SK-N-SH (cell line): ENCODE results near the gene KRT75.

ENCODE experiments used
- CHD2 ChIP-seq: fragments of 150-350 bp; IDR thresholded peaks from 2 replicates; pipeline ENCODE4 v1.6.1; 2018; ENCODE audit warnings: low read length; ENCODE audit not compliant: partially characterized antibody
- CTCF ChIP-seq: fragments of 200-600 bp; sonication (generic); IDR thresholded peaks from 2 replicates; pipeline ENCODE4 v1.6.1; 2017; ENCODE audit warnings: antibody characterized with exemption, mild to moderate bottlenecking, moderate library complexity
- EP300 ChIP-seq, 2 experiments: IDR thresholded peaks; 2 replicates each; pipeline versions ENCODE4 v1.4.0 to v1.6.1; 2012; ENCODE audit warnings: borderline replicate concordance in 1 of 2, low read depth in 1 of 2, low read length in 1 of 2
- FOXM1 ChIP-seq: IDR thresholded peaks from 2 replicates; pipeline ENCODE4 v1.4.0; 2012; ENCODE audit warnings: low read depth, mild to moderate bottlenecking
- GABPA ChIP-seq: IDR thresholded peaks from 2 replicates; pipeline ENCODE4 v1.4.0; 2012; ENCODE audit warnings: low read depth, mild to moderate bottlenecking
- MAX ChIP-seq: IDR thresholded peaks from 2 replicates; pipeline ENCODE4 v1.4.0; 2012; ENCODE audit warnings: low read depth
- MXI1 ChIP-seq: IDR thresholded peaks from 2 replicates; pipeline ENCODE4 v1.6.1; 2012; ENCODE audit warnings: mild to moderate bottlenecking, low read depth, low read length, improper control_type of control experiment
- NRF1 ChIP-seq: IDR thresholded peaks from 2 replicates; pipeline ENCODE4 v1.6.1; 2012; ENCODE audit warnings: low read depth, mild to moderate bottlenecking, low read length
- POLR2AphosphoS5 ChIP-seq: IDR thresholded peaks from 2 replicates; pipeline ENCODE4 v1.6.1; 2012; ENCODE audit warnings: low read depth, low read length
- RAD21 ChIP-seq: IDR thresholded peaks from 2 replicates; pipeline ENCODE4 v1.6.1; 2012; ENCODE audit warnings: mild to moderate bottlenecking, low read length
- SMC3 ChIP-seq: IDR thresholded peaks from 2 replicates; pipeline ENCODE4 v1.6.1; 2012; ENCODE audit warnings: low read depth, low read length, improper control_type of control experiment
- YY1 ChIP-seq: IDR thresholded peaks from 2 replicates; pipeline ENCODE4 v1.4.0; 2012; ENCODE audit warnings: low read depth, mild to moderate bottlenecking
- TF ChIP-seq, protein P1 (sequence below): fragments of 150-350 bp; IDR thresholded peaks from 2 replicates; pipeline ENCODE4 v1.6.1; 2017; ENCODE audit warnings: antibody characterized with exemption, low read length, low read depth, borderline replicate concordance

- TF ChIP-seq CTCF (no peak), RAD21 (no peak), MAX (no peak), FOXM1 (no peak), POLR2AphosphoS5 (no peak), CHD2 (no peak), NRF1 (no peak), MXI1 (no peak), GABPA (no peak), YY1 (no peak), EP300 (IDR thresholded peaks at IDR 0.05; ENCODE audit: borderline replicate concordance in 1 of 2, low read depth in 1 of 2, low read length in 1 of 2) (no peak), SMC3 (no peak)
- TF ChIP-seq, protein P1, sequence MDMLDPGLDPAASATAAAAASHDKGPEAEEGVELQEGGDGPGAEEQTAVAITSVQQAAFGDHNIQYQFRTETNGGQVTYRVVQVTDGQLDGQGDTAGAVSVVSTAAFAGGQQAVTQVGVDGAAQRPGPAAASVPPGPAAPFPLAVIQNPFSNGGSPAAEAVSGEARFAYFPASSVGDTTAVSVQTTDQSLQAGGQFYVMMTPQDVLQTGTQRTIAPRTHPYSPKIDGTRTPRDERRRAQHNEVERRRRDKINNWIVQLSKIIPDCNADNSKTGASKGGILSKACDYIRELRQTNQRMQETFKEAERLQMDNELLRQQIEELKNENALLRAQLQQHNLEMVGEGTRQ = no peak
These were observed 8.1 kb downstream of the KRT75 start for GRCh38 chr12:52426034-52426433.
